GM12801 (cell line): Measurements from ENCODE around the gene ZACN.

Source experiments
- TF ChIP-seq, protein P1 (sequence below): IDR thresholded peaks from one replicate; pipeline ENCODE4 v1.5.1; 2011; ENCODE audit warnings: control low read depth; ENCODE audit not compliant: insufficient read length; ENCODE audit errors: extremely low read depth

Gene ZACN

DNA sequence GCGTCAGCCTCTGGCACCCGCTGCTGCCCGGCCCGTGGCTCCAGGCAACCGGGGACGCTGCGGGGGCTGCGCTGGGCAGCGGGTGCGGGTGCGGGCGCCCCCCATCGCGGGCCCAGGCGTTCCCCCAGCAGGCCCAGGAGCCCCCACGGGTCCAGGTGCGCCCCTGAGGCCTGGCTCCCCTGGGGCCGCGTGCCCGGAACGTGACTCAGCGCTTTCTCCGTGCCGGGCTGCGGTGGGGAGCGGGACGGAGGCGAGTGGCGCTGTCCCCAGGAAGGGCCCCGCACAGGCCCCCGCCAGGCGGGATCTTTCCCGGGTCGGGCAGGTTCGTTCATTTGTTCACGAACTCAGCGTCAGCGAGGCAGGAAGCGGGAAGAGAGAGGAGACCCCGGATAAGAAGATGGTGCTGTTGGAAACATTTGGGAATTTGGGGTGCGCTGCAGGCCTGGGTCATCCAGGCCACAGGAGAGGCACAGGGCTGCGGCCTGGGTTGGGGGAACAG lies 43.0 kb downstream of the ZACN start:
- TF ChIP-seq, protein P1, sequence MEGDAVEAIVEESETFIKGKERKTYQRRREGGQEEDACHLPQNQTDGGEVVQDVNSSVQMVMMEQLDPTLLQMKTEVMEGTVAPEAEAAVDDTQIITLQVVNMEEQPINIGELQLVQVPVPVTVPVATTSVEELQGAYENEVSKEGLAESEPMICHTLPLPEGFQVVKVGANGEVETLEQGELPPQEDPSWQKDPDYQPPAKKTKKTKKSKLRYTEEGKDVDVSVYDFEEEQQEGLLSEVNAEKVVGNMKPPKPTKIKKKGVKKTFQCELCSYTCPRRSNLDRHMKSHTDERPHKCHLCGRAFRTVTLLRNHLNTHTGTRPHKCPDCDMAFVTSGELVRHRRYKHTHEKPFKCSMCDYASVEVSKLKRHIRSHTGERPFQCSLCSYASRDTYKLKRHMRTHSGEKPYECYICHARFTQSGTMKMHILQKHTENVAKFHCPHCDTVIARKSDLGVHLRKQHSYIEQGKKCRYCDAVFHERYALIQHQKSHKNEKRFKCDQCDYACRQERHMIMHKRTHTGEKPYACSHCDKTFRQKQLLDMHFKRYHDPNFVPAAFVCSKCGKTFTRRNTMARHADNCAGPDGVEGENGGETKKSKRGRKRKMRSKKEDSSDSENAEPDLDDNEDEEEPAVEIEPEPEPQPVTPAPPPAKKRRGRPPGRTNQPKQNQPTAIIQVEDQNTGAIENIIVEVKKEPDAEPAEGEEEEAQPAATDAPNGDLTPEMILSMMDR = no peak

- TF ChIP-seq, protein P1 = no peak
These were observed 43.6 kb downstream of the ZACN start for GRCh38 chr17:76122431-76123190.

GRCh38 chr17:76123191-76123499 lies 44.2 kb downstream of the ZACN start:
- TF ChIP-seq, protein P1 = no peak

GRCh38 chr17:76123749-76124581 lies 45.0 kb downstream of the ZACN start:
- TF ChIP-seq, protein P1 = no peak

GRCh38 chr17:76124582-76125390 lies 45.8 kb downstream of the ZACN start:
- TF ChIP-seq, protein P1 = no peak

- TF ChIP-seq, protein P1 = no peak
These were observed 46.4 kb downstream of the ZACN start for GRCh38 chr17:76125391-76125675.

GRCh38 chr17:76125922-76126321 lies 46.9 kb downstream of the ZACN start:
- TF ChIP-seq, protein P1 = no peak
